HFFc6 (cell line): ENCODE data around the gene VIM. TPM values are rescaled to one million over a fixed set of nuclear protein-coding genes. Genes with fewer than 3 reads are reported as not detected.

Experiments used
- DNase-seq: peaks from one replicate; pipeline ENCODE4 v3.0.0-alpha.2; 2018
- H3K27ac Mint-ChIP-seq: 2 replicates; pipeline ENCODE4 v1.8.0; 2020; ENCODE audit warnings: mild to moderate bottlenecking, mixed read lengths
- H3K27me3 Mint-ChIP-seq: 2 replicates; pipeline ENCODE4 v1.8.0; 2021; ENCODE audit warnings: mild to moderate bottlenecking, moderate library complexity, mixed read lengths; ENCODE audit not compliant: insufficient read depth
- H3K36me3 Mint-ChIP-seq: 2 replicates; pipeline ENCODE4 v1.8.0; 2021; ENCODE audit warnings: low read depth, mixed read lengths
- H3K4me1 Mint-ChIP-seq: 2 replicates; pipeline ENCODE4 v1.8.0; 2020; ENCODE audit warnings: low read depth, mixed read lengths
- H3K4me3 Mint-ChIP-seq: 2 replicates; pipeline ENCODE4 v1.8.0; 2020; ENCODE audit warnings: mild to moderate bottlenecking, moderate library complexity, mixed read lengths
- H3K9me3 Mint-ChIP-seq: 2 replicates; pipeline ENCODE4 v1.8.0; 2020; ENCODE audit warnings: mild to moderate bottlenecking, mixed read lengths
- CTCF ChIP-seq: fragments of 200-600 bp; sonication (generic); IDR thresholded peaks from 2 replicates; pipeline ENCODE4 v1.5.0; 2021; ENCODE audit warnings: antibody characterized with exemption, mild to moderate bottlenecking
- long read RNA-seq: library from polyadenylated mRNA; unstranded; transcript quantifications from one replicate; pipeline ENCODE4 v2.0.0, GENCODE V29; 2019
- total RNA-seq, 6 experiments: library from RNA; stranded (reverse); fragmentation: NEBNext Ultra II Directional; extraction: Animal tissue kit (Norgen Biotek cat#: 25700); gene quantifications; 2 replicates in 1 of 6; 3 replicates in 5 of 6; pipeline ENCODE4 v1.2.3, GENCODE V29; 2021

VIM gene
- total RNA-seq, result over 10,000 TPM in 4 of 6 experiments, 1,000 to 10,000 TPM in 2; 9,623 to 12,540 (median 10,688) TPM
- long read RNA-seq, transcript VIM-201 (9 exons, 1,868 nt), result major isoform, 13,256 of 14,545 reads
- long read RNA-seq, transcript VIM-205 (2 exons, 1,139 nt), result minor isoform, 7 of 14,545 reads
- long read RNA-seq, partial matches to known transcripts, result 767 of 14,545 reads
- long read RNA-seq, other reads (novel, unspliced or antisense), result 511 of 14,545 reads

- Mint-ChIP-seq H3K4me1 (peaks cover 58% of the 10 kb centered on the region), H3K27me3 (peaks cover 48% of the 10 kb centered on the region), H3K36me3 (peaks cover 55% of the 10 kb centered on the region), H3K4me3 (peak within 1 kb of the TSS; percentile 100), H3K27ac (peak within 1 kb of the TSS; percentile 100), H3K9me3 (peaks cover 35% of the 10 kb centered on the region)
- peak; percentile 98 for DNase-seq
- peak; percentile 9; the same call in 1 of the 2 replicates for TF ChIP-seq CTCF
These were observed at the start of gene VIM for GRCh38 chr10:17228091-17229015. Gene VIM, plus strand, starts transcription at chr10:17228241. Its CDS starts 1,182 bp downstream, at chr10:17229423.

GRCh38 chr10:17179002-17179401 lies 49.0 kb upstream of the VIM start:
- H3K4me3 Mint-ChIP-seq, result no peak overlapping the region
- H3K27ac Mint-ChIP-seq, result no peak overlapping the region
- DNase-seq, result no peak
- no peak for TF ChIP-seq CTCF
- no peaks in the 10 kb centered on the region; the same call in 1 of the 2 replicates for H3K27me3 Mint-ChIP-seq
- H3K9me3 Mint-ChIP-seq, result no peaks in the 10 kb centered on the region
- no peaks in the 10 kb centered on the region for H3K36me3 Mint-ChIP-seq
- peaks cover 33% of the 10 kb centered on the region for H3K4me1 Mint-ChIP-seq

GRCh38 chr10:17181110-17181509 lies 46.9 kb upstream of the VIM start:
- DNase-seq, result no peak
- Mint-ChIP-seq H3K36me3 (no peaks in the 10 kb centered on the region), H3K4me1 (peaks cover 14% of the 10 kb centered on the region), H3K27ac (no peak overlapping the region), H3K9me3 (no peaks in the 10 kb centered on the region), H3K27me3 (no peaks in the 10 kb centered on the region; the same call in 1 of the 2 replicates), H3K4me3 (no peak overlapping the region)
- TF ChIP-seq CTCF, result no peak

- no peak overlapping the region for H3K27ac Mint-ChIP-seq
- TF ChIP-seq CTCF, result no peak
- H3K4me3 Mint-ChIP-seq, result no peak overlapping the region
- no peak for DNase-seq
- H3K36me3 Mint-ChIP-seq, result no peaks in the 10 kb centered on the region
- no peaks in the 10 kb centered on the region for H3K9me3 Mint-ChIP-seq
- peaks cover 9% of the 10 kb centered on the region for H3K4me1 Mint-ChIP-seq
- no peaks in the 10 kb centered on the region; the same call in 1 of the 2 replicates for H3K27me3 Mint-ChIP-seq
These were observed 46.3 kb upstream of the VIM start for GRCh38 chr10:17181751-17182150.

GRCh38 chr10:17183110-17183509 lies 44.9 kb upstream of the VIM start:
- H3K27me3 Mint-ChIP-seq, result no peaks in the 10 kb centered on the region; the same call in 1 of the 2 replicates
- H3K36me3 Mint-ChIP-seq, result no peaks in the 10 kb centered on the region
- peaks cover 9% of the 10 kb centered on the region for H3K4me1 Mint-ChIP-seq
- no peak overlapping the region for H3K27ac Mint-ChIP-seq
- H3K4me3 Mint-ChIP-seq, result no peak overlapping the region
- DNase-seq, result no peak
- no peaks in the 10 kb centered on the region for H3K9me3 Mint-ChIP-seq
- peak; percentile 69 for TF ChIP-seq CTCF
